ENCODE data around the gene ANKRD33B.
"Not testable (repeated sequence)": the region's sequence is repeated elsewhere in the genome, so short reads cannot be mapped to it uniquely, and the experiment has no call there.

Gene ANKRD33B

GRCh38 chr5:10595293-10595671 lies 31.4 kb downstream of the ANKRD33B start:
- DNase-seq, result no peak

GRCh38 chr5:10595672-10596309 lies 31.9 kb downstream of the ANKRD33B start:
- DNase-seq, result peak; percentile 27 to 56 (median 48)

GRCh38 chr5:10596310-10596703 lies 32.4 kb downstream of the ANKRD33B start:
- no peak for DNase-seq

GRCh38 chr5:10596886-10597451 lies 33.1 kb downstream of the ANKRD33B start:
- DNase-seq, result no peak

GRCh38 chr5:10599113-10599512 lies 35.2 kb downstream of the ANKRD33B start:
- no peak for DNase-seq

- peak in 1 of 4 experiments; percentile 34 for DNase-seq
Measured at GRCh38 chr5:10599862-10600284, 36.0 kb downstream of the ANKRD33B start.

- DNase-seq, result no peak
Measured at GRCh38 chr5:10600626-10601245, 36.9 kb downstream of the ANKRD33B start.

- DNase-seq, result peak; percentile 16 to 43 (median 26)
Measured at GRCh38 chr5:10601246-10602030, 37.6 kb downstream of the ANKRD33B start.

GRCh38 chr5:10602031-10602806 lies 38.3 kb downstream of the ANKRD33B start:
- DNase-seq, result no peak

GRCh38 chr5:10604975-10605374 lies 41.1 kb downstream of the ANKRD33B start:
- no peak for DNase-seq

- not testable (repeated sequence) for DNase-seq
Measured at GRCh38 chr5:10606632-10607022, 42.8 kb downstream of the ANKRD33B start.

- peak; percentile 32 to 52 (median 45) for DNase-seq
Measured at GRCh38 chr5:10607023-10607665, 43.3 kb downstream of the ANKRD33B start.

- peak; percentile 87 to 95 (median 90) for DNase-seq
Measured at GRCh38 chr5:10607666-10608073, 43.8 kb downstream of the ANKRD33B start.

GRCh38 chr5:10608081-10608480 lies 44.2 kb downstream of the ANKRD33B start:
- DNase-seq, result peak in 1 of 4 experiments; percentile 48

GRCh38 chr5:10610058-10610457 lies 46.2 kb downstream of the ANKRD33B start:
- DNase-seq, result no peak

GRCh38 chr5:10611290-10611689 lies 47.4 kb downstream of the ANKRD33B start:
- no peak for DNase-seq

- no peak for DNase-seq
Measured at GRCh38 chr5:10612251-10612650, 48.4 kb downstream of the ANKRD33B start.

GRCh38 chr5:10615693-10616092 lies 51.8 kb downstream of the ANKRD33B start:
- no peak for DNase-seq

- no peak for DNase-seq
Measured at GRCh38 chr5:10617103-10617502, 53.2 kb downstream of the ANKRD33B start.

- no peak for DNase-seq
Measured at GRCh38 chr5:10618311-10618710, 54.4 kb downstream of the ANKRD33B start.

GRCh38 chr5:10619649-10620048 lies 55.8 kb downstream of the ANKRD33B start:
- DNase-seq, result no peak

- no peak for DNase-seq
Measured at GRCh38 chr5:10620346-10620745, 56.5 kb downstream of the ANKRD33B start.

All from suppressor macrophage (primary cell).